Kidney (tissue), 14 donors: ENCODE measurements around the gene FAM181A. TPM values are rescaled to one million over a fixed set of nuclear protein-coding genes. Genes with fewer than 3 reads are reported as not detected.
A peak's percentile ranks its signal among the peaks of the same experiment; 100 is the strongest.

Experiments
- DNase-seq, 5 donors: peaks; one replicate each; pipeline ENCODE4 v3.0.0-alpha.2; 2013 to 2020
- FAIRE-seq: peaks from 2 replicates; lab custom pipeline; 2012; peaks lifted over from hg19 to GRCh38; lab: Jason Lieb, UNC
- H3K27ac ChIP-seq, 2 donors: one replicate each; pipeline ENCODE4 v1.7.0; 2013; ENCODE audit warnings: low read depth in 2 of 2, low read length in 2 of 2, inconsistent platforms in 1 of 2
- H3K27me3 ChIP-seq: one replicate; pipeline ENCODE4 v1.7.1; 2013; ENCODE audit warnings: low read length, inconsistent platforms; ENCODE audit not compliant: control insufficient read depth, insufficient read depth
- H3K36me3 ChIP-seq, 3 donors: one replicate each; pipeline versions ENCODE4 v1.7.0 to v1.7.1; 2013; ENCODE audit warnings: low read length in 3 of 3, control low read depth in 1 of 3, inconsistent platforms in 1 of 3; ENCODE audit not compliant: insufficient read depth in 3 of 3, control insufficient read depth in 2 of 3
- H3K4me1 ChIP-seq, 3 donors: one replicate each; pipeline versions ENCODE4 v1.7.0 to v1.7.1; 2013; ENCODE audit warnings: low read length in 3 of 3, inconsistent platforms in 1 of 3, low read depth in 1 of 3; ENCODE audit not compliant: control insufficient read depth in 2 of 3, insufficient read depth in 2 of 3
- H3K4me3 ChIP-seq, 3 donors: one replicate each; pipeline versions ENCODE4 v1.7.0 to v1.8.1; 2013; ENCODE audit warnings: low read length in 3 of 3, control low read depth in 1 of 3, inconsistent platforms in 1 of 3
- H3K9ac ChIP-seq, 3 donors: one replicate each; pipeline versions ENCODE4 v1.7.0 to v1.7.1; 2013; ENCODE audit warnings: low read length in 3 of 3, control low read depth in 1 of 3, inconsistent platforms in 1 of 3
- H3K9me3 ChIP-seq, 3 donors: one replicate each; pipeline versions ENCODE4 v1.7.0 to v1.7.1; 2013; ENCODE audit warnings: low read length in 3 of 3, control low read depth in 1 of 3, inconsistent platforms in 1 of 3; ENCODE audit not compliant: control insufficient read depth in 2 of 3, insufficient read depth in 1 of 3
- CTCF ChIP-seq: IDR thresholded peaks from 3 replicates; pipeline ENCODE4 v1.5.1; 2012; ENCODE audit warnings: mild to moderate bottlenecking, moderate library complexity, borderline replicate concordance; ENCODE audit not compliant: insufficient read depth; ENCODE audit errors: extremely low read depth
- intact Hi-C: fragments of 100-400 bp; cut with DNase I; formaldehyde crosslinking; loops from one replicate; pipeline ENCODE4 v1.11.1; 2022
- polyA plus RNA-seq: library from polyadenylated mRNA; stranded (reverse); fragments of 350-450 nt; fragmentation: Illumina TruSeq; extraction: RNeasy Lipid Tissue Mini Kit (QIAGEN cat#74804); gene quantifications from one replicate; pipeline ENCODE4 v1.2.3, GENCODE V29; 2014; ENCODE audit warnings: low read depth, low replicate concordance; ENCODE audit not compliant: insufficient read depth
- total RNA-seq: library from RNA; stranded (reverse); fragmentation: NEBNext Ultra II Directional; extraction: Animal tissue kit (Norgen Biotek cat#: 25700); gene quantifications from one replicate; pipeline ENCODE4 v1.2.1, GENCODE V29; 2021
- donor health status: control.
- donor health status: control.
- donor health status: control.
- donor health status: control.
- donor health status: control.
- donor health status: DM: yes; HTN: yes; CAD: no.
- donor health status: Normal renal cell carcinoma (clear cell type).

Gene FAM181A
- total and polyA plus RNA-seq, 2 donors from 2014 or later = not detected

GRCh38 chr14:93909429-93910128 lies 17.6 kb upstream of the FAM181A start:
- peaks cover 0 to 3% (median 0%) of the 10 kb centered on the region in 3 donors for H3K9me3 ChIP-seq
- no peak for FAIRE-seq
- no peaks in the 10 kb centered on the region for H3K4me1 ChIP-seq
- peak in 1 of 5 donors; percentile 18 for DNase-seq
- intact Hi-C loops = loop anchor here (10.0 kb wide), 1 partner anchor 255 kb away; no protein-coding TSS in a partner anchor
- TF ChIP-seq CTCF = no peak
- H3K4me3 ChIP-seq = no peak overlapping the region
- H3K9ac ChIP-seq = no peak overlapping the region
- H3K27ac ChIP-seq = no peak overlapping the region
- no peaks in the 10 kb centered on the region for H3K27me3 ChIP-seq
- H3K36me3 ChIP-seq = no peaks in the 10 kb centered on the region

- Histone ChIP-seq H3K9me3 (peaks cover 0 to 4% (median 0%) of the 10 kb centered on the region in 3 donors), H3K27ac (no peak overlapping the region), H3K9ac (no peak overlapping the region), H3K4me1 (no peaks in the 10 kb centered on the region), H3K27me3 (no peaks in the 10 kb centered on the region), H3K4me3 (no peak overlapping the region), H3K36me3 (no peaks in the 10 kb centered on the region)
- no peak for TF ChIP-seq CTCF
- intact Hi-C loops = no loop called here
- FAIRE-seq = no peak
- peak in 1 of 5 donors; percentile 25 for DNase-seq
Observed at GRCh38 chr14:93911975-93912615, 15.0 kb upstream of the FAM181A start.

GRCh38 chr14:93912782-93913181 lies 14.4 kb upstream of the FAM181A start:
- no peaks in the 10 kb centered on the region for H3K4me1 ChIP-seq
- FAIRE-seq = no peak
- H3K9me3 ChIP-seq = peaks cover 0 to 4% (median 0%) of the 10 kb centered on the region in 3 donors
- no peak overlapping the region for H3K27ac ChIP-seq
- TF ChIP-seq CTCF = no peak
- intact Hi-C loops = no loop called here
- no peaks in the 10 kb centered on the region for H3K27me3 ChIP-seq
- no peak overlapping the region for H3K4me3 ChIP-seq
- no peak for DNase-seq
- no peak overlapping the region for H3K9ac ChIP-seq
- H3K36me3 ChIP-seq = no peaks in the 10 kb centered on the region
